ENCODE results near the gene TNKS1BP1.

- TF ChIP-seq, protein P1, sequence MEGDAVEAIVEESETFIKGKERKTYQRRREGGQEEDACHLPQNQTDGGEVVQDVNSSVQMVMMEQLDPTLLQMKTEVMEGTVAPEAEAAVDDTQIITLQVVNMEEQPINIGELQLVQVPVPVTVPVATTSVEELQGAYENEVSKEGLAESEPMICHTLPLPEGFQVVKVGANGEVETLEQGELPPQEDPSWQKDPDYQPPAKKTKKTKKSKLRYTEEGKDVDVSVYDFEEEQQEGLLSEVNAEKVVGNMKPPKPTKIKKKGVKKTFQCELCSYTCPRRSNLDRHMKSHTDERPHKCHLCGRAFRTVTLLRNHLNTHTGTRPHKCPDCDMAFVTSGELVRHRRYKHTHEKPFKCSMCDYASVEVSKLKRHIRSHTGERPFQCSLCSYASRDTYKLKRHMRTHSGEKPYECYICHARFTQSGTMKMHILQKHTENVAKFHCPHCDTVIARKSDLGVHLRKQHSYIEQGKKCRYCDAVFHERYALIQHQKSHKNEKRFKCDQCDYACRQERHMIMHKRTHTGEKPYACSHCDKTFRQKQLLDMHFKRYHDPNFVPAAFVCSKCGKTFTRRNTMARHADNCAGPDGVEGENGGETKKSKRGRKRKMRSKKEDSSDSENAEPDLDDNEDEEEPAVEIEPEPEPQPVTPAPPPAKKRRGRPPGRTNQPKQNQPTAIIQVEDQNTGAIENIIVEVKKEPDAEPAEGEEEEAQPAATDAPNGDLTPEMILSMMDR (IDR thresholded peaks at IDR 0.05) = no peak
- TF ChIP-seq ZFX (IDR thresholded peaks at IDR 0.05; ENCODE audit: borderline replicate concordance) = no peak
These were observed 73.2 kb downstream of the TNKS1BP1 start for GRCh38 chr11:57251491-57252104.
